SHP77 treated with DMSO at 0.1 percent for 48 hours (cell line): ENCODE results near the gene APOL6.
"Not testable (repeated sequence)": the region's sequence is repeated elsewhere in the genome, so short reads cannot be mapped to it uniquely, and the experiment has no call there.

Experiments
- DNase-seq: peaks from one replicate; lab custom pipeline; 2025; lab: John Stamatoyannopoulos, UW

Gene APOL6

DNA sequence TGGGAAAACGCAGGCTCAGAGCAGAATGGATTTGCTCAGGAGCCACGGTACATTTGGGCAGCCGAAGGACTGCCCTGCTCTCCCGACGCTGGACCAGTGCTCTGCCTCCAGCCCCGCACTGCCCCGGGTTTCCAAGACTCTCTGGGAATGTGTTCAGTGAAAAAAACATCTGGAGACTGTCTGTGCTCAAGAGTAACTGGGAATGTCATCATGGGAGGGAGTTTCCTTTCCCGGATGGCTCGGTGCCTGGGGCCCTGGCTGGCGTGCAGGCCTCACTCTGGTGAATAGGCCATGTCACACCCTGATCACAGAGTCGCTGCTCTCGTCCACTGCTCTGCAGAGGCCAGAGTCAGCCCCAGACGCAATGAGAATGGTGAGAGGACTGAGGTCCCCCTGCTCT lies 9.8 kb upstream of the APOL6 start:
- DNase-seq: no peak

- no peak for DNase-seq
Measured at GRCh38 chr22:35641494-35642120, 6.6 kb upstream of the APOL6 start.

DNA sequence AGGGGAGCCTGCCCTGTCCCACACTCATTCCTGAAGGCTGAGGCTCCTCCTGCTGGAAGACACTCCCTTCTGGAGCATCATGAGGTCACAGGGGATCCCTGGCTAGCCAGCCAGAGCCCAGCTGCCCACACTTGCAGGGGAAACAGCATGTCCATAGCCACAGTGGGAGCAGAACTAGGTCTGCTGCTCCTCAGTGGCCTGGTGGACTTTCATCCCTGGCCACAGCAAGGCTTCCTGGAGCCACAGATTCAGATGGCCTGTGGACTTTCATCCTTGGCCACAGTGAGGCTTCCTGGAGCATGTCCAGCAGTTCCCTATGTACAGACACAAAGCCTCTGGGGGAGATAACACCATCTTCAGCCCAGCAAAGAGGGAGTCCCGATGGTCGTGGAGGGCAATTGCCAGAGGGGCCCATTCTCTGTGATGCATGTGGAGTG lies 5.9 kb upstream of the APOL6 start:
- DNase-seq: no peak

DNA sequence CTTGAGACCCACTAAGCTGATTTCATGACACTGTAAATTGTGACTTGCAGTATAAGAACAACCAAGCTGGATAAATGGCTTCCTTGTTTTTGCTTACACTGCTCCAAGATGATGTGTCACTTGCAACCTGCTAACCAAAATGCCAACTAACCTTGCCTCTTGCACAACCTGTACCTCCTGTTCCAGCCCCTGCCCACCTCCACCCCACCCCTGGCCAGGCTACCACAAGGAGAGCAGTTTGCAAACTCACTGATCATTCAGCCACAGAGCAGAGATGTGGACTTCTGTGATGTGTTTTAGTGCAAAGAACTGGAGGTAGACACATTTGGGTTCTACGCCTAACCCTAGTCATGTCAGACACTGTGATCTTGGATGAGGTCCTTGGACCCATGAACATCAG lies 4.3 kb upstream of the APOL6 start:
- no peak for DNase-seq

DNA sequence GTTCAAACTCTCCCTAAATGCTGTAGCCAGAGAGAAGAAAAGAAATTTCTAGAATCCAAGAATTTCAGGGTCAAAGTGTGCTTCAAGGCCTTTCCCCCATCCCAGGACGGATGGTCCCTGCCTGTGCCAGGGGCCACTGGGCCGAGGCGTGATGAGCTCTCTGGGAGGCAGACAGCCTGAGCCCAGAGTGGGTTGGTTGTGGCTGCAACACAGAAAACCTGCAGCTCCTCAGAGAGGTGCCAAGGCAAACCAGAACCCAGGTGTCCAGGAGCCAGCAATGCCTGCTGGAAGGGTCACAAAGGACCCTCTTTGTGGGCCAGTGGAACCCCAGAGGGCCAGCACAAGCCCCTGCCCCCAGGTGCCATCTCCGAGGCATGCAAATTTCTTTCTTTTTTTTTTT lies 2.6 kb upstream of the APOL6 start:
- DNase-seq: no peak

DNA sequence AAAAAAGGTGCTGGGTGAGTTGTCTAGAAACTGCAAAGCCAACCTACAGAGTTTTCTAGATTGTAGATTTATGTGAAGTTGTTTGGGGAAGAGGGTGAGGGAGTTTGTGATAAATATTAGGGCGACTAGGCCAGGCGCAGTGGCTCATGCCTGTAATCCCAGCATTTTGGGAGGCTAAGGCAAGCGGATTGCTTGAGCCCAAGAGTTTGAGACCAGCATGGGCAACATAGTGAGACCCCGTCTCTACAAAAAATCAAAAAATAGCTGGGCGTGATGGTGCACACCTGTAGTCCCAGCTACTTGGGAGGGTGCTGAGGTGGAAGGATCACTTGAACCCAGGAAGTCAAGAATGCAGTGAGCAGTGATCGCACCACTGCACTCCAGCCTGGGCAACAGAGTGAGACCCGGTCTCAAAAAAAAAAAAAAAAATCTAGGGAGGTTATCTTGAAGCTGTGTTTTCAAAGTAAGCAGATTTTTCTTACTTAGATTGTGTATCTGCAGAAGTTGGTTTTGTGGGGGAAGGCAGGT lies 844 bp downstream of the APOL6 start:
- no peak for DNase-seq

- no peak for DNase-seq
Measured at GRCh38 chr22:35649636-35650250, 1.5 kb downstream of the APOL6 start.

DNA sequence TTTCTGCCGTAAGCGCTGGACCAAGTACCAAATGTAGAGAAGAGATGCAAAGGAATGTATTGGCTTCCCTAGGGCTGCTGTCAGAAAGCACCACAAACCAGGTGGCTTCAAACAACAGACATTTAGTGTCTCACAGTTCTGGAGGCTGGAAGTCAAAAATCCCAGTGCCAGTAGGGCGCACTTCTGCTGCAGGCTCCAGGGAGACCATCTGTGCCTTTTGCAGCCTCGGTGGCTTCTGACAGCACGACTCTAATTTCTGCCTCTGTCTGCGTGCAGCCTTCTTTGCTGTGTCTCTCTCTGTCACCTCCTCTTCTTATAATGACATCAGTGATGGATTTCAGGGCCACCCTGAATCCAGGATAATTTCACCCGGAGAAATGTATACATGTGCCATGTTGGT lies 2.8 kb downstream of the APOL6 start:
- no peak for DNase-seq

DNA sequence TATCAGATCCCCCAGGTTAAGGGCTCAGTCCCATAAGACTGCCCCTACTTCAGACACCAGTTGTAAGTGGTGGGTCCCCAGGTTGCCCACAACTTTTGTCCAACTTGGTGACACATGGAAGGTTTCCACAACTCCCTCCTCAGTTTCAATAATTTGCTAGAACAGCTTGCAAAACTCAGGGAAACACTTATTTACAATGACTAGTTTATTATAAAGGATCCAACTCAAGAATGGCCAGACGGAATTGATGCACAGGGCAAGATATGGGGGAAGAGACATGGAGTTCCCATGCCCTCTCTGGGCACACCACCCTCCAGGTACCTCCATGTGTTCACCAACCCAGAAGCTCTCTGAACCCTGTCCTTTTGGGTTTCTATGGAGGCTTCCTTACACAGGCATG lies 5.6 kb downstream of the APOL6 start:
- no peak for DNase-seq

GRCh38 chr22:35656284-35656752 lies 8.1 kb downstream of the APOL6 start:
- DNase-seq: no peak

DNA sequence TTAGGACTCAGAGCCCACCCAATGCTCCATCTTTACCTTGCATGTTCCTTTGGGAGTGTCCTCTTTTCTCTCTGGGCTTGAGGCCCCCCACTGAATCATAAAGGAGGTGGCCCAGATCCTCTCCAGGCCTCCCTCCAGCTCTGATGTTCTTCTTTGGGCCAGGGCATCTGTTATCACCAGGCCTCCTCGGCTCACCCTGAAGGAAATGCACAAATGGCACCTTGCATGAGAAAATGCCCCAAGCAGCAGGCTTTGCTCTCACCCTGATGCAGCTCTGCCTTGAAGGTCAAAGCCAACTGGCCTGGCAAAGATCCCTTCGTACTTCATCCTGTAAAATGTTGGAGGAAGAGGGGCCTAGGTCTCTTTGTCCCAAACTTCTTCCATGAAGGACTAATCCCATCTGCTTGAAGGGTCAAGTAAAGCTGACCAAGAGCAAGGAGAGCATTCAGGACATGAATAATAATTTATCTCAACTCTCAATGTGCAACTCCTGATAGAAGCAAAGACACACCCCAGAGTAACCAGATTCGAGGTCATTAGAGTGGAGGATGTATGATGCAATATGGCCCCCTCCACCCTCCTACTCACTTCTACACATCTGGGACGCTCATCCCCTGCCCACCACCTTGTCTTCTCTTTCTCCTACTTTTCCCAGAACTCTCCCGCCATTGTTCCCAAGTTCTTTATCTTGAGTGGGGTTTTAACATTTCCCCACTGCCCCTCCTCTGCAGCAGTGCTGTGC lies 9.5 kb downstream of the APOL6 start:
- DNase-seq: no peak

DNA sequence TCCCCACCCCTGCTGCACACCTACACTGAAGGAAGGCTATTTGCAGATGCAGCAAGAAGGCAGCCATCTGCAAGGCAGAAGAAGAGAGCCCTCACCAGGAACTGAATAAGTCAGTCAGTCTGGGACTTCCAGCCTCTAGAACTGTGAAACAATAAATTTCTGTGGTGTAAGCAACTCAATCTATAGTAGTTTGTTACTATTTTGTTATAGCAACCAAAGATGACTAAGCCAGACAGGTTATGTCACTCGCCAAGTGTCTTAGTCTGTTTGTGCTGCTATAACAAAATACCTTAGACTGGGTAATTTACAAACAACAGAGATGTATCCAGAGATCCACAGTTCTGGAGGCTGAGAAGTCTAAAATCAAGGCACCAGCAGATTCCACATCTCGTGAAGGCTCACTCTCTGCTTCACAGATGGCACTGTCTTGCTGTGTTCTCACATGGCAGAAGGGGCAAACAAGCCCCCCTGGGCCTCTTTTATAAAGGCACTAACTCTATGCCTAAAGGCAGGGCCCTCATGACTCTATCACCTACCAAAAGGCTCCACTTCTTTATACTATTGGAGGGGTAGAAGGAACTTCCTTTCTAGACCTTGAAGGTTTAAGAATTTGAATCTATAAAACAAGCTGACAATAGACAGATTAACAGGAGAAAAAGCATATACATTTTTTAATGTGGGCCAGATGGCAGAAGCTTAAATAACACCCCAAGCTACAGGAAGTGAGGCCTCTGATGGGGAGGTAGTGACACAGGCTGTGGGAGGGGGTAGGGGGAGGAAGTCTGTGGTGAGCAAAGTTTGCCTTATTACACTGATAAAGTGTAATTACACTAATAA lies 12.3 kb downstream of the APOL6 start:
- no peak for DNase-seq

DNA sequence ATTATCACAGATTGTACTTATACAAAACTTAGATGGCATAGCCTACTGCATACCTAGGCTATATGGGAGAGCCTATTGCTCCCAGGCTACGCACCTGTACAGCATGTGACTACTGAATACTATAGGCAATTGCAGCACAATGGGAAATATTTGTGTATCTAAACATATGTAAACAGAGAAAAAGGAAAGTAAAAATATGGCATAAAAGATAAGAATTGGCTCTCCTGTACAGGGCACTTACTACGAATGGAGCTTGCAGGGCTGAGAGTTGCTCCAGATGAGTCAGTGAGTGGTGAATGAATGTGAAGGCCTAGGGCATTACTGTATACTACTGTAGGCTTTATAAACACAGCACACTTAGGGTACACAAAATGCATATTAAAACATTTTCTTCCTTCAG lies 13.2 kb downstream of the APOL6 start:
- DNase-seq: no peak

GRCh38 chr22:35662914-35663313 lies 14.7 kb downstream of the APOL6 start:
- DNase-seq: no peak

- DNase-seq: no peak
Measured at GRCh38 chr22:35663371-35663770, 15.1 kb downstream of the APOL6 start.

- DNase-seq: no peak
Measured at GRCh38 chr22:35664955-35665587, 16.8 kb downstream of the APOL6 start.

GRCh38 chr22:35666699-35667098 lies 18.5 kb downstream of the APOL6 start:
- not testable (repeated sequence) for DNase-seq

DNA sequence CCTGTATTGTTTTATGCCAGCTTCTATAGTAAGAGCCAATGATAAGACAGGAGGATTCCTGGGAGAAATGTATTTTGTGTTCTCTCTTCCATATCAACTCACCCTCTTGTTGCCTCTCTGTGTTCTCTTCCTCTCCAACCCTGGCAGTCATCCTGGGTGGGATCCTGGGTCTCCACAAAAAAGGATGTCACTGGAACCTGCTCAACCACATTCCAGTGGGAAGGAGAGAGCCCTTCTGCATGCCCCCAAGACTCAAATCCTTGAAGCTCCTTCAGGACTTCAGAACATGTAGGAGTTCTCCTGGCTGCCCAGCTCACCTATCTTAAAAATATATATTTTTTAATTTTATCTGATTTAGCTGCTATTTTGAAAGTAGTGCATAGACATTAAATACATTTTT lies 26.1 kb downstream of the APOL6 start:
- no peak for DNase-seq

DNA sequence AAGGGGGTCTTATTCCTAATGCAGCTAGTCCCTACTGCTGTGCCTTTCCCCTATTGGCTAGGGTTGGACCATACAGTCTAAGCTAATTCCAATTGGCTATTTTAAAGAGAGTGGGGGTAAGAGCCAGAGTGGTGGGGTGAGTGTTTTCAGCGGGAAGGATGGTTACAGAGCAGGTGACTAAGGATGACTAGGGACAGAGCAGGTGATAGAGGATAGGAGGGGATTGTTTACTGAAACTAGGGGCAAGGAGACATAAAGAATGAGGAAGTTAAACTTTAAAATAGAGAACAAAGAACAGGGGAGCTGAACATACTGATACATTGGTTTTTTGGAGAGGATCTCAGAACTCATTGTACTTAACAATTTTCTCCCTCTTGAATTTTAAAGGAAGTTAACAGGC lies 27.8 kb downstream of the APOL6 start:
- DNase-seq: not testable (repeated sequence)

GRCh38 chr22:35677460-35678187 lies 29.4 kb downstream of the APOL6 start:
- no peak for DNase-seq

GRCh38 chr22:35678836-35679235 lies 30.6 kb downstream of the APOL6 start:
- DNase-seq: no peak
